Kidney epithelial cell (primary cell): Measurements from ENCODE around the gene POFUT1. TPM values are rescaled to one million over a fixed set of nuclear protein-coding genes. Genes with fewer than 3 reads are reported as not detected.

Source experiments
- DNase-seq: peaks from one replicate; pipeline ENCODE4 v3.0.0-alpha.2; 2010; ENCODE audit warnings: low read depth
- H3K27me3 ChIP-seq: 2 replicates; pipeline ENCODE4 v1.6.0; 2011; ENCODE audit warnings: low read length; ENCODE audit not compliant: control insufficient read depth, insufficient read depth
- H3K36me3 ChIP-seq: 2 replicates; pipeline ENCODE4 v1.5.1; 2011; ENCODE audit warnings: low read length; ENCODE audit not compliant: control insufficient read depth, insufficient read depth
- H3K4me3 ChIP-seq: 2 replicates; pipeline ENCODE4 v1.5.1; 2011; ENCODE audit warnings: low read depth, mild to moderate bottlenecking, control low read depth, low read length
- total RNA-seq: library from RNA; depleted of rRNA; stranded (reverse); fragments of >200 nt; gene quantifications from 2 replicates; pipeline ENCODE4 v1.2.3, GENCODE V29; 2015
- TF ChIP-seq, protein P1 (sequence below): IDR thresholded peaks from 2 replicates; pipeline ENCODE4 v1.5.1; 2011; ENCODE audit warnings: mild to moderate bottlenecking, moderate library complexity, low read length, control low read depth, inconsistent platforms; ENCODE audit not compliant: insufficient read depth, poor library complexity, severe bottlenecking

Gene POFUT1
- total RNA-seq, 1 donor from 2014 or later, result 44.3 TPM

DNA sequence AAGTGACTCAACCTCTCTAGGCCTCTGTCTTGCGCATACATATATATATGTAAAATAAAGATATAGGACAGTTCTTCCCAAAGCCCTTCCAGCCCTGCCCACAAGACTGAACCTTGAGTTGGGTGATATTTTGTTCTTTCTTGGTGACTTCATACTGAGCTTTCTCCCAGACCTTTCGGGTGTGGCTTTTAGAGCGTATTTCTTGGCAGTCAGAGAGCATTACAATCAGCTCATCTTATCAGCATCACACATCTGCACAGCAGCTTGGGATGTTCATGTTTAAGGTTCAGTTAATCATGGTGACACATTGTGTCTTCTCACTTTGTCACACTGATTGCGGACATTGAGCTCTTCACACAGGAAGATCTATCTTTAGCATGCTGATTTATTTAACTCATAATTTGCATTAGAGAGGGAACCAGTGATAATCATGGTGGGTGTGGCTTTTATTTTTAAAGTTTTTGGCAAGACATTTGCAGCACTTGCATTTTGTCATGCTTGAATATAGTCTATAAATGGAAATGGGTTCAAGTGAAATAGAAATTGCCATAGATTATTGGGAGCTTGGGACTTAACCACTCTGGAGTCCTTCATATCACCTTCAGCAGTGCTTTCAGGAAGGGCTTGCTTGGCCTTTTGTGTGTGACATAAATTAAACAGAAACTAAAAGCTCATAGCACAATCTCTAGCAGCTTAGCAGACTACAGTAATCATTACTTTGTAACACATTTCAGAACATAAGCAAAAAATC lies 78.1 kb downstream of the POFUT1 start:
- Histone ChIP-seq H3K4me3 (no peak overlapping the region), H3K36me3 (no peaks in the 10 kb centered on the region), H3K27me3 (no peaks in the 10 kb centered on the region)
- DNase-seq, result no peak
- TF ChIP-seq, protein P1, sequence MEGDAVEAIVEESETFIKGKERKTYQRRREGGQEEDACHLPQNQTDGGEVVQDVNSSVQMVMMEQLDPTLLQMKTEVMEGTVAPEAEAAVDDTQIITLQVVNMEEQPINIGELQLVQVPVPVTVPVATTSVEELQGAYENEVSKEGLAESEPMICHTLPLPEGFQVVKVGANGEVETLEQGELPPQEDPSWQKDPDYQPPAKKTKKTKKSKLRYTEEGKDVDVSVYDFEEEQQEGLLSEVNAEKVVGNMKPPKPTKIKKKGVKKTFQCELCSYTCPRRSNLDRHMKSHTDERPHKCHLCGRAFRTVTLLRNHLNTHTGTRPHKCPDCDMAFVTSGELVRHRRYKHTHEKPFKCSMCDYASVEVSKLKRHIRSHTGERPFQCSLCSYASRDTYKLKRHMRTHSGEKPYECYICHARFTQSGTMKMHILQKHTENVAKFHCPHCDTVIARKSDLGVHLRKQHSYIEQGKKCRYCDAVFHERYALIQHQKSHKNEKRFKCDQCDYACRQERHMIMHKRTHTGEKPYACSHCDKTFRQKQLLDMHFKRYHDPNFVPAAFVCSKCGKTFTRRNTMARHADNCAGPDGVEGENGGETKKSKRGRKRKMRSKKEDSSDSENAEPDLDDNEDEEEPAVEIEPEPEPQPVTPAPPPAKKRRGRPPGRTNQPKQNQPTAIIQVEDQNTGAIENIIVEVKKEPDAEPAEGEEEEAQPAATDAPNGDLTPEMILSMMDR, result no peak

DNA sequence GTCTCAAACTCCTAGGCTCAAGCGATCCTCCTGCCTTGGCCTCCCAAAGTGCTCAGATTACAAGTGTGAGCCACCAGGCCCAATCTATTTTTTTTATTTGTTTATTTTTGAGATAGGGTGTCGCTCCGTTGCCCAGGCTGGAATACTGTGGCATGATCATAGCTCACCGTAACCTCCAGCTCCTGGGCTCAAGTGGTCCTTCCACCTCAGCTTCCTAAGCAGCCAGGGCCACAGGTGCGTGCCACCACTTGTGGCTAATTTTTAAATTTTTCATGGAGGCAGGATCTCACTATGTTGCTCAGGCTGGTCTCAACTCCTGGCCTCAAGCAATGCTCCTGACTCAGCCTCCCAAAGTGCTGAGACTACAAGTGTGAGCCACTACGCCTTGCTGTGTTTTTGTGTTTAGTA lies 79.6 kb downstream of the POFUT1 start:
- Histone ChIP-seq H3K27me3 (no peaks in the 10 kb centered on the region), H3K36me3 (no peaks in the 10 kb centered on the region), H3K4me3 (no peak overlapping the region)
- DNase-seq, result no peak
- TF ChIP-seq, protein P1, result no peak

Other genes starting within 250 kb of the POFUT1 start
- gene XKR7, start 239.7 kb upstream of the POFUT1 start, total RNA-seq, result 0.08 and 0.34 TPM in 2 replicates
- gene CCM2L, start 197.4 kb upstream of the POFUT1 start, total RNA-seq, result not detected in 2 replicates
- gene HCK, start 155.6 kb upstream of the POFUT1 start, total RNA-seq, result 0.17 and 0.34 TPM in 2 replicates
- gene TM9SF4, start 98.2 kb upstream of the POFUT1 start, total RNA-seq, result 39.6 and 43.4 TPM in 2 replicates
- gene PLAGL2, start 137 bp upstream of the POFUT1 start, total RNA-seq, result 13.5 and 16.6 TPM in 2 replicates
- gene KIF3B, start 69.8 kb downstream of the POFUT1 start, total RNA-seq, result 34.2 and 37.0 TPM in 2 replicates
- 27.5 and 31.6 TPM in 2 replicates for gene ASXL1, start 150.5 kb downstream of the POFUT1 start, total RNA-seq